Measurements from ENCODE around the gene DMC1. TPM values are rescaled to one million over a fixed set of nuclear protein-coding genes. Genes with fewer than 3 reads are reported as not detected.

Gene DMC1
- total and polyA plus RNA-seq, 10 of the 15 experiments (the other 5 are each of a cell fraction or from before 2014, with no cell fraction given) = 1.0 to 21.0 (median 4.5) TPM

DNA sequence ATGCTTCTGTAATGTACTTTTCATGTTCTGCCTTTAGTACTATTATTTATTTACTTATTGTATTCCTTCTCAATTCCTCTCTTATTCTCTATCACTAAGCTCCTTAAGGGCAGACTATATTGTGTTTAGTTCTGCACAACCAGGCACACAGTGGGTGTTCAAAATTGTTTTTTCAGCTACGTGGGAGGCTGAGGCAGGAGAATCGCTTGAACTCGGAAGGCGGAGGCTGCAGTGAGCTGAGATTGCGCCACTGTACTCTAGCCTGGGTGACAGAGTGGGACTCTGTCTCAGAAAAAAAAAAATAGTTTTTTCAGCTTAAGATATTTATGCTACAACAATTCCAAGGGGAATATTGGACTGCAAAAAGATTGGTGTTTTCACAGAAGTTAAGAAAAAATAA, 46.5 kb downstream of the DMC1 start:
- no peaks in the 10 kb centered on the region for H3K4me1 ChIP-seq (ENCODE audit: control insufficient read depth, insufficient read depth, low read length)
- no peak overlapping the region for H3K27ac ChIP-seq (ENCODE audit: control insufficient read depth, insufficient read depth)
- no peak overlapping the region for H3K9ac ChIP-seq (ENCODE audit: control insufficient read depth, insufficient read depth, low read length)
- DNase-seq (ENCODE audit: low read depth, low spot score) = no peak
- whole genome bisulfite sequencing (ENCODE audit: insufficient coverage, insufficient replicate concordance, low lambda C conversion rate, missing lambda C conversion rate) = 93% methylated on average over 5 of the region's 5 CpGs
- H3K27me3 ChIP-seq (replicated peaks in 1 of 2; ENCODE audit: control insufficient read depth in 2 of 2, insufficient read depth in 2 of 2, low read length in 1 of 2) = no peaks in the 10 kb centered on the region
- ChIA-PET SMC1A (ENCODE audit: uncharacterized antibody, unreplicated experiment) (interaction anchor here (0.5 to 1.7 kb wide), 5 partner anchors 11 to 218 kb away, joined by 3 to 5 read pairs (median 3); no protein-coding TSS in a partner anchor), RAD21 (ENCODE audit: unreplicated experiment) (no interaction called here), CTCF (interaction anchor here (0.8 to 2.7 kb wide), 6 partner anchors 8 to 423 kb away, joined by 3 to 13 read pairs (median 4); no protein-coding TSS in a partner anchor), POLR2A (interaction anchor here (0.9 kb wide), 1 partner anchor 45 kb away, joined by 3 read pairs; no protein-coding TSS in a partner anchor)
- TF ChIP-seq, protein P1, sequence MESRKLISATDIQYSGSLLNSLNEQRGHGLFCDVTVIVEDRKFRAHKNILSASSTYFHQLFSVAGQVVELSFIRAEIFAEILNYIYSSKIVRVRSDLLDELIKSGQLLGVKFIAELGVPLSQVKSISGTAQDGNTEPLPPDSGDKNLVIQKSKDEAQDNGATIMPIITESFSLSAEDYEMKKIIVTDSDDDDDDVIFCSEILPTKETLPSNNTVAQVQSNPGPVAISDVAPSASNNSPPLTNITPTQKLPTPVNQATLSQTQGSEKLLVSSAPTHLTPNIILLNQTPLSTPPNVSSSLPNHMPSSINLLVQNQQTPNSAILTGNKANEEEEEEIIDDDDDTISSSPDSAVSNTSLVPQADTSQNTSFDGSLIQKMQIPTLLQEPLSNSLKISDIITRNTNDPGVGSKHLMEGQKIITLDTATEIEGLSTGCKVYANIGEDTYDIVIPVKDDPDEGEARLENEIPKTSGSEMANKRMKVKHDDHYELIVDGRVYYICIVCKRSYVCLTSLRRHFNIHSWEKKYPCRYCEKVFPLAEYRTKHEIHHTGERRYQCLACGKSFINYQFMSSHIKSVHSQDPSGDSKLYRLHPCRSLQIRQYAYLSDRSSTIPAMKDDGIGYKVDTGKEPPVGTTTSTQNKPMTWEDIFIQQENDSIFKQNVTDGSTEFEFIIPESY (IDR thresholded peaks at IDR 0.05) = no peak
- TF ChIP-seq IKZF2 (IDR thresholded peaks at IDR 0.05) = no peak
- TF ChIP-seq NR2C1 (IDR thresholded peaks at IDR 0.05) = no peak
- TF ChIP-seq, protein P2, sequence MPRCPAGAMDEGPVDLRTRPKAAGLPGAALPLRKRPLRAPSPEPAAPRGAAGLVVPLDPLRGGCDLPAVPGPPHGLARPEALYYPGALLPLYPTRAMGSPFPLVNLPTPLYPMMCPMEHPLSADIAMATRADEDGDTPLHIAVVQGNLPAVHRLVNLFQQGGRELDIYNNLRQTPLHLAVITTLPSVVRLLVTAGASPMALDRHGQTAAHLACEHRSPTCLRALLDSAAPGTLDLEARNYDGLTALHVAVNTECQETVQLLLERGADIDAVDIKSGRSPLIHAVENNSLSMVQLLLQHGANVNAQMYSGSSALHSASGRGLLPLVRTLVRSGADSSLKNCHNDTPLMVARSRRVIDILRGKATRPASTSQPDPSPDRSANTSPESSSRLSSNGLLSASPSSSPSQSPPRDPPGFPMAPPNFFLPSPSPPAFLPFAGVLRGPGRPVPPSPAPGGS (IDR thresholded peaks at IDR 0.05; ENCODE audit: borderline replicate concordance, insufficient read depth, low read depth, low read length, poor library complexity, severe bottlenecking) = no peak
- no peak for TF ChIP-seq ZZZ3 (IDR thresholded peaks at IDR 0.05; ENCODE audit: control insufficient read depth, insufficient read length, low read depth)
- no peak for TF ChIP-seq MYC (IDR thresholded peaks at IDR 0.05; ENCODE audit: insufficient read depth, insufficient read length, insufficient replicate concordance, low read length, severe bottlenecking)
- no peak overlapping the region for H3K4me3 ChIP-seq
- H3K79me2 ChIP-seq (ENCODE audit: control insufficient read depth, insufficient read depth, low read length) = no peaks in the 10 kb centered on the region
- no TSS peak for BruUV-seq (replicated peaks)
- H2AFZ ChIP-seq (ENCODE audit: control insufficient read depth, low read depth, low read length) = no peak overlapping the region
- H3K36me3 ChIP-seq (ENCODE audit: control insufficient read depth in 2 of 2, insufficient read depth in 2 of 2, low read length in 1 of 2) = no peaks in the 10 kb centered on the region
- H3K9me3 ChIP-seq (replicated peaks; ENCODE audit: control insufficient read depth, insufficient read depth, low read length) = no peaks in the 10 kb centered on the region
- no peak overlapping the region for H3K4me2 ChIP-seq (ENCODE audit: control insufficient read depth, insufficient read depth)
- in situ Hi-C loops (cut with MboI) = no loop called here
- intact Hi-C loops (cut with micrococcal nuclease; ENCODE audit: unreplicated experiment) = no loop called here
- no peak for ATAC-seq
- FAIRE-seq = no peak
- H4K20me1 ChIP-seq (ENCODE audit: control insufficient read depth, insufficient read depth) = no peaks in the 10 kb centered on the region

Measured in GM12878 (cell line).